Sciatic nerve (tissue), 2 donors: Measurements from ENCODE around the gene PIP5KL1. TPM values are rescaled to one million over a fixed set of nuclear protein-coding genes. Genes with fewer than 3 reads are reported as not detected.

ENCODE experiments used
- ATAC-seq: fragments of 200-7000 bp; cut with Tn5 transposase; one replicate; pipeline ENCODE4 v1.9.1; 2020; ENCODE audit warnings: mild to moderate bottlenecking, moderate library complexity
- DNase-seq: peaks from one replicate; pipeline ENCODE4 v3.0.0-alpha.2; 2020; ENCODE audit warnings: low spot score
- intact Hi-C: fragments of 100-400 bp; cut with DNase I; formaldehyde crosslinking; loops from one replicate; pipeline ENCODE4 v1.14.2; 2022
- total RNA-seq: library from RNA; stranded (reverse); fragmentation: NEBNext Ultra II Directional; extraction: Animal tissue kit (Norgen Biotek cat#: 25700); gene quantifications from one replicate; pipeline ENCODE4 v1.2.1, GENCODE V29; 2021
- donor health status: DM: no; HTN: no; CAD: no.
- donor health status: DM: no; HTN: no; CAD: no.

PIP5KL1 gene
- total RNA-seq, 1 donor from 2014 or later = 2.0 TPM

GRCh38 chr9:127953768-127954505 is 23.4 kb upstream of the PIP5KL1 start:
- no peak for DNase-seq
- no peak for ATAC-seq
- intact Hi-C loops = no loop called here

- DNase-seq (no peak), ATAC-seq (no peak)
- intact Hi-C loops = no loop called here
These were observed 22.6 kb upstream of the PIP5KL1 start for GRCh38 chr9:127953154-127953553.

DNA sequence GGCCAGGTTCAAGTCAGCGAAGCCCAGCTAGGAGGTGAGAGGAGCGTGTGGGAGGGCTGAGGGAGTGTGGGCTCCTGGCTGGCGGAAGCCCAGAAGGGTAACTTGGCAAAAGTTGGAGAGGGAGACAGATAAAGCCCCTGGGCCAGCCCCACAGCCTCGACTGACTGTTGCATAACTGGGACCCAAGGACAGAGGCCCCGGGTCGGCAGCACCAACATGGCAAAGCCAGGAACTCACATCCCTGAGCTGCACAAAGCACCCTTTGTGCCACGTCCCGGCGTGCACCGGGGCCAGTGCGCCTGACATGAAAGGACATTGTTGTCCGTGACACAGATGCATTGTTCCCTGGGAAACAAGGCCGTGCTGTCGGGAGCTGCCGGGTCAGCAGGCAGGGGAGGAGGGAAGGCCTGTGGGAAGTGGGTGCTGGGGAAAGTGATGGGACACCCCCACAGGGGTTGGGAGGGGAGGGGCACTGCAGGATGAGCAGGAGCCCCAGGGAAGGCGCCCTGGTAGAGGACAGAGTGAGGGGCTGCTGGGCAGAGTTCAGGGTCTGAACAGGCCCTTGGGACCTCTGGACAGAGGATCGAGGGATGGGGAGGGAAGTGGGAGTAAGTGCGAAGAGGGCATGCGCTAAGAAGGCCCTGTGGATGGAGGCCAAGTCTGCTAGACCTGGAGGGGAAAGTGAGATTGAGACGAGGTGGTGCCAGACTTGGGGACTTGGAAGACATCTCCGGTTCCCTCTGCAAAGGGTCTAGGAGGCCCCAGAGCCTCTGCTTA is 20.1 kb upstream of the PIP5KL1 start:
- ATAC-seq = peak; percentile 89
- DNase-seq = peak; percentile 86

DNA sequence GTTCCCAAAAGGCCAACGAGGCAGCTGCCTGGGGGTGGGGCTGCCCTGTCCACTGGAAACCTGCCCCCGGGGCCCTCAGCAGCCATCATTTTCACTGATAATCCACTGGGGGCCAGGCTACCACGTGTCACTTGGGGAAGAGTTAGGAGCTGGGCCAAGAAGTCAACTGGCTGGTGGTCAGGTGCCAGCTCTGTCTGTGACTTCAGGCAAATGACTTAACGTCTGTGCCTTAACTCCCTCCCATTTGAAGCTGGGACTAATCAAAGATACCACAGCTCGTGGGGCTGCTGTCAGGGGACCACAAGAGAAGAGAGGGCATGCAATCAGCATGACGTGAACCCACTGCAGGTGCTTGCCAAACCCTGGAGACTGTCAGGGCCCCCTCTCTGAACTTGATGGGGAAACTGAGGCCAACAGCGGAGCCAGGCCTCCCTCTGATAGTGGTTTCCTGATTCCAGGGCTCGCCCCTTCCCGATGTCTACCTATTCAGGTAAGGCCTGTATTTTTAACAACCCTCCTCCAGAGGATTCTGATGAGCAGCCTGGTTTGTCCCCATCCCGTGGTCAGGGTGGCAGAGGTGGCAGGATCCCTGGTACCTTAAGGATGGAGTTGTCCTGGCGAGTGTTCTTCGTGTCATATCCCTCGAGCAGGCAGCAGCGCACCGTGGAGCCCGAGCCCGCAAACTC is 19.4 kb upstream of the PIP5KL1 start:
- peak; percentile 4 for ATAC-seq
- DNase-seq = no peak
- intact Hi-C loops = no loop called here

More for the DNA sequence above, 20.1 kb upstream of the PIP5KL1 start:
- intact Hi-C loops = no loop called here

DNA sequence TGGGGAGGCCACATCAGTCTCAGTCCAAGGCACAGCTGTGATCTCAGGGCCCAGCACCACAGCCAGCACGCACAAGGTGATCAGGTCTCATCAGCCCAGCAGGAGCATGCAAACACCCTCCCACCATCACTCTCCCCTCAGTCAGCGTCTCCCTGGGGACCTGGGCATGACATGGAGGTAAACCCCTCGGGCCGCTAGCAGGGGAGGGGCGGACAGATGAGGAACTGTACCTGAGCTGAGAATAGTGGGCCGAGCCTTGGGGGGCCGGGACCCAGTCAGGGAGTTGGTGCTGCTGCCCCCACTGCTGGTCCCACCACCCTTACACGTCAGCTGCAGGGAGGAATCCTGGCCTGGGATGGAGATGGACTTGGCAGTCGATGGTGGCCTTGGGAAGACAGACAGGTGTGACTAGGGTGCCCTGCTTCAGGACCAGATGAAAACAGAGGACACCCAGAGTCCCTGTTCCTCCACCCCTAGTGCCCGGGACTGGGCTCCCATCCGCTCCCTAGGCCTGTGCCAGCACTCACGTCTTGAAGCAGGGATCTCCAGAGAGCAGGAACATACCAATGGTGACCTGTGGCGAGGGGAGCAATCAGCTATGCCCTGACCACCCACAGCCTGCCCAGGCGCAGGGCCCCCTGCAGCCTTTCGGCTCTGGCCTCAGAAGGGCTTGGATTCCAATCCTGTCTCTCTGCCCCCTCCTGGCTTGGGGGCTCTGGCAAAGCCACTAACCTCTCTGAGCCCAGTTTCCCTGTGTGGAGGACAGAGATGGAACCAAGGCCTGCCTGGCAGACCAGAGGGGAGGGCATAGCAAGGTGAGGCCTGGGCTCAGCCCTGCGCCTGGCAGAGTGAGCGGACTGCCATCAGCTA is 17.5 kb upstream of the PIP5KL1 start:
- ATAC-seq (no peak), DNase-seq (no peak)
- intact Hi-C loops = no loop called here

- intact Hi-C loops = no loop called here
- DNase-seq (no peak), ATAC-seq (no peak)
These were observed 16.2 kb upstream of the PIP5KL1 start for GRCh38 chr9:127946728-127947127.

GRCh38 chr9:127945942-127946341 is 15.4 kb upstream of the PIP5KL1 start:
- intact Hi-C loops = no loop called here
- ATAC-seq (no peak), DNase-seq (no peak)

GRCh38 chr9:127945338-127945737 is 14.8 kb upstream of the PIP5KL1 start:
- intact Hi-C loops = no loop called here
- ATAC-seq (no peak), DNase-seq (no peak)

- DNase-seq (no peak), ATAC-seq (no peak)
- intact Hi-C loops = loop anchor here (5.0 kb wide), 3 partner anchors 33 to 173 kb away; no protein-coding TSS in a partner anchor
These were observed 14.1 kb upstream of the PIP5KL1 start for GRCh38 chr9:127944586-127945218.

- DNase-seq (peak; percentile 94), ATAC-seq (peak; percentile 86)
- intact Hi-C loops = loop anchor here (5.0 kb wide), 3 partner anchors 34 to 174 kb away; no protein-coding TSS in a partner anchor
These were observed 13.2 kb upstream of the PIP5KL1 start for GRCh38 chr9:127943731-127944144.

GRCh38 chr9:127943011-127943662 is 12.6 kb upstream of the PIP5KL1 start:
- no peak for DNase-seq

DNA sequence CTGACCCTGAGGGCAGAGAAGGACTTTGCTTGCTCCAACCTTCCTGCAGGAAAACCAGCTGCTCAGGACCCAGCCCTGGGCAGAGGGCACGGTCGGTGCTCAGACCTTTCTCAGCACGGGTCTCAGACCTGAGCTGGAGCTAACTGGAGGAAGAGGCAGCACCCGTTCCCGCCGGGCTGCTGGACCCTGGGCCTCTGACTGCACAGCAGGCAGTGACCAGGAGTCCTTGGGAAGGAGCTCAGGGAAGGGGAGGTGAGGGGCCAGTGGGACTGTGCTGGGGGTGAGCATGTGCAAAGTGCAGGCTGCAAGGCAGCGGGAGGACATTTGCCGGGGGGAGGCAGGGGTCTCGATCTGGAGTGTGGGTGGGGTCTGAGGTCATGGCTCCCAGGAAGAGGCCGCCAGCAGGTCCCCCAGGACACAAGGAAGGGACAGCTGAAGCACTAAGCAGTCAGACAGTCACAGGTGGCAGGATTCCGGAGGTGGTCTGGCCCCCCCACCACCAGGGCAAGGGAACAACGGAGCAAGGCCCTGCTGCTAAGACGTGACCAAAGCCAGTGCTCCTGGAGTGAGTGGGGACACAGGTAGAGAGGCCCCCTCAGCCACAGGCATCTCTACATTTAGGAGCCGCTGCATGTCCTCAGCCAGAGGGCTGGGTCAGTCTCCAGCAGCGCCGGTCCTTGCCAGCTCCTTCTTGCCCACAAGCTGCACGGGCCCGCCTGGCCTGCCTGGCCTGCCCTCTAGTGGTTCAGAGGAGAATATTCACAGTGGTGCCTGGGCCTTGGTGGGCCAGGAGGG is 11.8 kb upstream of the PIP5KL1 start:
- intact Hi-C loops = loop anchor here (5.0 kb wide), 3 partner anchors 35 to 175 kb away; no protein-coding TSS in a partner anchor
- DNase-seq (no peak), ATAC-seq (peak; percentile 70)

More at GRCh38 chr9:127943011-127943662, 12.6 kb upstream of the PIP5KL1 start:
- ATAC-seq = no peak
- intact Hi-C loops = loop anchor here (5.0 kb wide), 3 partner anchors 34 to 174 kb away; no protein-coding TSS in a partner anchor

DNA sequence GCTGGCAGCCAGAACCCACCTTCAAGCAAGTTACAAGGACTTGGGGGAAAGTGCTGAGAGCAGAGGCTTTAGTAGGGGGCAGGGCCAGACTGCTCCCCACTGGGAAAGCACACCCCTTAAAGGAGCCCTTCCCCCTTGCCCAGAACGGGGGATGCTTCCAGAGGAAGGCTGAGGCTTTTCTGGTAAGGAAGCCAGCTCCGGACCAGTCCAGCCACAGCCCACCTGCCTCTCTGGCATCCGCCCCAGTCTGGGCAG is 11.3 kb upstream of the PIP5KL1 start:
- ATAC-seq = no peak
- DNase-seq = no peak
- intact Hi-C loops = loop anchor here (5.0 kb wide), 3 partner anchors 35 to 175 kb away; no protein-coding TSS in a partner anchor

DNA sequence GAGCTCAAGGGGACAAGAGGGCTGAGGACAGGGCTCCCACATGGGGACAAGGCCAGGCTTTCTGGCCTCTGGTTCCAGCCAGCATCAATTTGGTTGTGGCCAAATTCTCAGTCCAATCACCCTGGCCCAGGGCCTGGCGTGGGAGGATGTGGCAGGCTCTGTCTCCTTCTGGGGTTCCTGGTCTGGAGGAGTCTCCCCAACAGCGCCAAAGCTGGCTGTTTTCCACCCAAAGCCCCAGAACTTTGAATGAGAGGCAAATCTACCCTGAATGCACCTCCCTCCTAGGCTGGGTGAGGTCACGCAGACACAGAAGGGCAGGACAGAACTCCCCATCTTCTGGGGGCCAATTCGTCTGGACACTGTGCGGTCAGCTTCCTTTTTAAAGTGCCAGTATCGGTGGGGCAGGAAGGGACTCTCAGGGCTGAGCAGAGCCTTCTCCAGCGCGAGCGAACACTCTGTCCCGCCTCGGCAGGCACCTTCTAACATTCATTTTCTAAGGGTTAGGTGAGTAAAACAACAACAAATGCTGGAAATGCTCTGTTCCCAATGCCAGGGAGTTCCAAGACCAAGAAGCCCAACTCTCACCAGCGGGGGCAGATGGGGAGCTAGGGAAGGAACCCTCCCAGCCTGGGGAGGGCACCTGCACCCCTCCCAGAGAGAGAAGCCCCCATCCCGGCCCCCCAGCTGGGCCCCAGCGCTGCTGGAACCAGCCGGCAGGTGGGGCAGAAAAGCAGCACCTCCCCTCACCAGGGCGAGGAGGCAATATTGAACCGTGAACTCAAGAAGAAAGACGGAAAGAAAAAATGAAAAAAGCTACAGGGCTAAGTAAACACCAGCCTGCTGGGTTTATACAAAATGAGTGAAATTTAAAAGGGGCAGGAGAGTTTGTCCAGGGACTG is 10.7 kb upstream of the PIP5KL1 start:
- DNase-seq (no peak), ATAC-seq (no peak)
- intact Hi-C loops = loop anchor here (5.0 kb wide), 3 partner anchors 36 to 176 kb away; no protein-coding TSS in a partner anchor

GRCh38 chr9:127940593-127940992 is 10.0 kb upstream of the PIP5KL1 start:
- intact Hi-C loops = loop anchor here (5.0 kb wide), 3 partner anchors 37 to 177 kb away; no protein-coding TSS in a partner anchor
- ATAC-seq (no peak), DNase-seq (no peak)

GRCh38 chr9:127938298-127938690 is 7.7 kb upstream of the PIP5KL1 start:
- intact Hi-C loops = no loop called here

More at GRCh38 chr9:127938298-127938690, 7.7 kb upstream of the PIP5KL1 start:
- DNase-seq (no peak), ATAC-seq (peak; percentile 33)
